Measurements from ENCODE around the gene NAA80.

- no peak for TF ChIP-seq CTCF (IDR thresholded peaks at IDR 0.05; ENCODE audit: low read depth, low read length, poor library complexity, severe bottlenecking)
- TF ChIP-seq EZH2phosphoT487 (IDR thresholded peaks at IDR 0.05; ENCODE audit: borderline replicate concordance, low read length), result no peak
Observed at GRCh38 chr3:50327129-50327528, 27.9 kb upstream of the NAA80 start.

Measured in DOHH2 (cell line).